GM19324 (cell line): Measurements from ENCODE around the gene RACGAP1.
"Not testable (repeated sequence)": the region's sequence is repeated elsewhere in the genome, so short reads cannot be mapped to it uniquely, and the experiment has no call there.

Experiments used
- ATAC-seq: cut with Tn5 transposase; IDR thresholded peaks from one replicate; pipeline ENCODE4 v1.9.1; 2021; ENCODE audit warnings: mild to moderate bottlenecking, moderate library complexity; ENCODE audit not compliant: unreplicated experiment, low FRiP score

Gene RACGAP1

DNA sequence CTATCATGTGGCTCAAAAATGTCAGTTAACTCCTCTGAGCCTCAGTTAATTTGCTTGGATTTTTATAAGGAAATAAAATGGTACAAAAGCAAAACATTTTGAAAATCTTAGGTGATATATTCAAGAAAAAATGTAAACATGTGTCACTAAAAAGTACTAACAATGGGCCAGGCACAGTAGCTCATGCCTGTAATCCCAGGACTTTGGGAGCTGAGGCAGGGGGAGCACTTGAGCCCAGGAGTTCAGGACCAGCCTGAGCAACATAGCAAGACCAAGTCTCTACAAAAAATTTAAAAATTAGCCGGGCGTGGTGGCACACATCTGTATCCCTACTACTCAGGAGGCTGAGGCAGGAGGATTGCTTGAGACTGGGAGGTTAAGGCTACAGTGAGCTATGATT, 26.8 kb downstream of the RACGAP1 start:
- no peak for ATAC-seq

DNA sequence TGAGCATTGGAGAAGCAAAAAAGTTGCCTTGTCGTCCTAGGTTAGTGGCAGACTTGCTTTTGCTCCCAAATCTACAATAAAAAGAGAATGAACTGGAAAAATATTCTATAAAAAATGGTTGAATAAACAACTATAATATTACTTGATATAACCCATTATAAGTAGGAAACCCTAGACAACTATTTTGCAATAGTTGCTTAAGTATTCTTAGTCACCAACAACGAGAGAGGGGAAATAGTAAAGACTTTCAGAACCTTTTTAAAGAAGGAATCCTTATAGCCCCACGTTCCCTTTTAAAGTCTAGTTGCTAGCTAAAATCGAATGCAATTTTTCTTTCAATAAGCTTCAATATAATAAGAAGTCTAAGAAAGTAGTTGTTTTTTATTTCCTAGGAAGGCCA, 35.0 kb downstream of the RACGAP1 start:
- no peak for ATAC-seq

- not testable (repeated sequence) for ATAC-seq
Observed at GRCh38 chr12:49989400-49989799, 35.9 kb downstream of the RACGAP1 start.

- no peak for ATAC-seq
Observed at GRCh38 chr12:49987625-49988303, 37.5 kb downstream of the RACGAP1 start.

DNA sequence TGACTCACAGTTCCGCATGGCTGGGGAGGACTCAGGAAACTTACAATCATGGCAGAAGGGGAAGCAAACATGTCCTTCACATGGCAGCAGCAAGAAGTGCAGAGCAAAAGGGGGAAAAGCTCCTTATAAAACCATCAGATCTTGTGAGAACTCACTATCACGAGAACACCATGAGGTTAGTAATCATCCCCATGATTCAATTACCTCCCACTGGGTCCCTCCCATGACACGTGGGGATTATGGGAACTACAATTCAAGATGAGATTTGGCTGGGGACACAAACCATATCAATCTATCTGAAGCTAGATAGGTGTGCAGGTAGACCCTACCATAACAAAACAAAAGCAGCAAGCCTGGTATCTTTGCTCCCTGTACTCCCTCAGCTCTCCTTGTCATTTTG, 38.8 kb downstream of the RACGAP1 start:
- not testable (repeated sequence) for ATAC-seq

GRCh38 chr12:49985981-49986380, 39.3 kb downstream of the RACGAP1 start:
- no peak for ATAC-seq

DNA sequence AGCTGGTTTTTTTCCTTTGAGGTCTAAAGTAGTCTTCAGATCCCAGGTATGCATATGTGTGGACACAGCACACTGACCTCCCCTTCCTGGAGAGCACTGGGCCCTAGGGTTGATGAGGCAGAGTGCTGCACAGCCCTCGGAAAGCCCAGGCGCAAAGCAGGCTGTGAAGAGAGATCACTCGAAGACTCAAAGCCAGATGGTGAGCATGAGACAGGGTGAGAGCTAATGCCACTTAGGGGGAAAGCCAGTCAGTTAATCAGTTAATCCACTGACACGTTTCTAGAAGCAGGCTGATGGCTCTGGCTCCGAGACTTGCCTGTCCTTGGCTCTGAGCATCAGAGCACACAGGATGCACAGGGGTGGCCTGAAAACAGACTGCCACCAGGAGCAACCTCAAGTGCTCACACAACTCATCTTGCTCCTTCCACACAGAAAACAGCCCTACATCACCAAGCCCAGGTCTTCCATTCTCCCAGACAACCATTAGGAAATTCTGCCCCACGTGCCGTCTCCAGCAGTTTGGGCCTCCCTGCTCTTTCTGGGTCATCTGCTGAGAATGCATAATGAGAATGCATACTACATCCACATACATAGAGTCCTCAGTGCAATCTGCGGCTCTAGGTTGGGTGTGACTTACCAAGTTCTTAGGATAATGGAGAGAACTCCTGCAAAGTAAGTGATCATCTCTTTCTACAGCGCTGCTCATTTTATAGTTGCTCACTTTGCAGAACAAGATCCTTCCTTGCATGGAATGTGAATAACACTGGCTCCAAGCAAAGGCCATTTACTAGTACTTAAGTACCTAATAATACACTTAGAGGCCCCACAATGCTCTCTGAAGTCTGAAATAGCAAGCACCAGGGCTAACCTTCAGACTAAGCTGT, 40.6 kb downstream of the RACGAP1 start:
- ATAC-seq = no peak

GRCh38 chr12:49983892-49984291, 41.4 kb downstream of the RACGAP1 start:
- ATAC-seq = no peak

- ATAC-seq = no peak
Observed at GRCh38 chr12:49982246-49983087, 42.8 kb downstream of the RACGAP1 start.

- ATAC-seq = no peak
Observed at GRCh38 chr12:49980501-49981349, 44.6 kb downstream of the RACGAP1 start.

DNA sequence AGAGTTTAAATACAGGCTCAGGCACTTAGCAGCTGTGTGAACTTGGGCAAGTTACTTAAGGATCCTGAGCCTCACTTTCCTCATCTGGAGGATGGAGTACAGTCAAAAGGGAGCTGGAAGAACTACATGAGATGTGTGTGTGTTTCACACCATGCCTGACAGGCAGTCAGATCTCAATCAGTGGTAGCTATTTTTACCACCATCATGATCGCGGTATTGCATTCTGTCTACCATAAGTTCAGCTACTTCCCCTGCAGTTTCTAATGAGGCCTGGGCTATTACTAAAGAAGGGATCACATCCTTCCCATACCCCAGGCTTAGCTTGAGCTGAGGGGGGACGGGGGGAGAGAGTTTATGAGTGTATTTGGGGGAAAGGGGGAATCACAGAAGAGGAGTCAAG, 45.5 kb downstream of the RACGAP1 start:
- ATAC-seq = no peak

DNA sequence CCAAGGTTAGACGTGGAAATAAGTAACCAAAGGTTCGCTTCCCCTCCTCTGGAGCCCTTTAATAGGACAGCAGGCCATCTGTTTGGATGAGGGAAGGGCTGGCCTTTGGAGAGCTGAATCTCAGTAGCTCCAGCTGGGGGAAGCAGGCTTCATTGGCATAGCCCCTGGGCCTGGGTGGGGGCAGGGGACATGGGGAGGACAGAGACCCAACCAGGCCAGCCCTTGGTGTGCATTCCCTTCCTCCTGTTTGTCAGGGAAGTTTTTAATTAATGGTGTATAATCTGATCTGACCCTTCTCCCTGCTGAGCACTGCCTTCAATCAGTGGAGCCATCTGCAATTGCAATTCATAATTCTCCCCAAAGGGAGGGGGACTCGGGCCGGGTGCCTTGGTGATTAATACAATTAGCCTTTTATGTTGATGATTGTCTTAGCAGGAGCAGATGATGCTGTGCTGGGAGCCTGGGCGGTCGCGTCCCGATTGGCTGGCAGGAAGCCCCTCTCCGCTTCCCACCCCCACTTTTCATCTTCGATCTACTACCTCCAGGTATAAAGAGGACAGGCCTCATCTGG, 46.2 kb downstream of the RACGAP1 start:
- no peak for ATAC-seq

- ATAC-seq = no peak
Observed at GRCh38 chr12:49978125-49978524, 47.2 kb downstream of the RACGAP1 start.

DNA sequence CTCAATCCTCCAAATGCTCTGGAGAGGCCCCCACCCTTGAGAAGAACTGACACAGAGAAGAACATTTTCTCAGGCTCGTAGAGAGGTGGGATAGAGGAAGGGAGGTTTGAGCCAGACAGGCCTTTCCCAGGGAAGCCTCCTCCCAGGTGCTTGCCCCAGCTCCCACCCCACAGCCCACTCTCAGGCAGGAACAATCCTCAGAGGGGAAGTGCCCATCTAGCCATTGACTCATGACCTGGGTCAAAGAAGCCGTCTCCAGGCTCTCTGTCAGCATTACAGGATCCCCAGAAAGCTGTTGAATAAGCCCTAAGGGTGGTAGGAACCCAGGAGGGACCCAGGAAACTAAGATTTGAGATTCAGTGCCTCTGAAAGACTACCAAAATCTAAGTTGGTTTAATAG, 48.7 kb downstream of the RACGAP1 start:
- ATAC-seq = no peak

DNA sequence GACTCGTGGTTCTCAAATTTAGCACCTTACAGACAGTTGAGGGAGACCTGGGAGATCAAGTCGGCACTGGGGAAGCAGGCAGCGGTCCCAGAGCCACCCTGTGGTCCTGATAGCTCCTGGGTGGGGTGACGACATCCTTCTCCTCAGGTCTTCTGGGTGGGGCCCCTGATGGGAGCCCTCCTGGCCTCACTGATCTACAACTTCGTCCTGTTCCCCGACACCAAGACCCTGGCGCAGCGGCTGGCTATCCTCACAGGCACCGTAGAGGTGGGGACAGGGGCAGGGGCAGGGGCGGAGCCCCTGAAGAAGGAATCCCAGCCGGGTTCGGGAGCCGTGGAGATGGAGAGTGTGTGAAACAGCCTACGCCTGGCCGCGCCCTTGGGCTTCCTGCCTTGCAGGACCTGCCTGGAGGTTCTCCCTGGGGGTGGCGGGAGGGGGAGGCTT, 50.0 kb downstream of the RACGAP1 start:
- no peak for ATAC-seq

- no peak for ATAC-seq
Observed at GRCh38 chr12:49974677-49975317, 50.5 kb downstream of the RACGAP1 start.

GRCh38 chr12:49974231-49974675, 51.0 kb downstream of the RACGAP1 start:
- no peak for ATAC-seq

DNA sequence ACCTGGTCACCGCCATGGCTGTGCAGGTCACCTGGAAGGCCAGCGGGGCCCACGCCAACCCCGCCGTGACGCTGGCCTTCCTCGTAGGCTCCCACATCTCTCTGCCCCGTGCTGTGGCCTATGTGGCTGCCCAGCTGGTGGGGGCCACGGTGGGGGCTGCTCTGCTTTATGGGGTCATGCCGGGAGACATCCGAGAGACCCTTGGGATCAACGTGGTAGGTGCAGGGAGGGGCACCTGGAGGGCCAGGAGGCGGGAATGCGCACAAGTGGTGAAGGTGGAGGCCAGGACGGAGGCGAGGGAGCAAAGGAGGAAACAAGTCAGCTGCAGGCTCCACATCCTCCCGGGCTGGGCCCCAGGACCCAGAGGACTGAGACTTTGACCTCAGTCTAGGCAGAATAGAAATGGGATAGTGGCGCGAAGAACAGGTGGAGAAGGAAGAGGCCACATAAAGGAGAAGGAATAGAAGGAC, 51.9 kb downstream of the RACGAP1 start:
- ATAC-seq = no peak
